Cardiac muscle cell (in vitro differentiated cells and primary cell): Measurements from ENCODE around the gene RALGPS2. TPM values are rescaled to one million over a fixed set of nuclear protein-coding genes. Genes with fewer than 3 reads are reported as not detected.

Experiments
- DNase-seq, 2 donors: peaks; one replicate each; pipeline versions ENCODE4 v3.0.0 to v3.0.0-alpha.2; 2010 to 2017; ENCODE audit warnings: low read depth in 1 of 2, low spot score in 1 of 2
- H3K27ac ChIP-seq: fragments of 200-600 bp; sonication (generic); 2 replicates; pipeline ENCODE4 v1.5.1; 2016
- H3K27me3 ChIP-seq: fragments of 200-600 bp; sonication (generic); 2 replicates; pipeline ENCODE4 v1.6.0; 2016; ENCODE audit warnings: control low read depth
- H3K36me3 ChIP-seq: fragments of 200-600 bp; sonication (generic); 2 replicates; pipeline ENCODE4 v1.5.1; 2016; ENCODE audit warnings: control low read depth
- H3K4me1 ChIP-seq: fragments of 200-600 bp; sonication (generic); 2 replicates; pipeline ENCODE4 v1.8.1; 2017; ENCODE audit warnings: low read depth, mild to moderate bottlenecking, mixed run types
- H3K4me3 ChIP-seq: fragments of 200-600 bp; sonication (generic); 2 replicates; pipeline ENCODE4 v1.5.1; 2016; ENCODE audit warnings: mild to moderate bottlenecking
- H3K9me3 ChIP-seq: fragments of 200-600 bp; sonication (generic); 2 replicates; pipeline ENCODE4 v1.5.1; 2017; ENCODE audit warnings: low read depth, mild to moderate bottlenecking, control low read depth
- polyA plus RNA-seq: library from polyadenylated mRNA; unstranded; fragments of >200 nt; fragmentation: Nextera tagmentation; extraction: Ambion mirVana; gene quantifications from 2 replicates; pipeline ENCODE4 v1.2.1, GENCODE V29; 2016
- total RNA-seq: library from RNA; depleted of rRNA; stranded (reverse); fragments of >200 nt; gene quantifications from 2 replicates; pipeline ENCODE4 v1.2.3, GENCODE V29; 2016
- TF ChIP-seq, protein P1 (sequence below): IDR thresholded peaks from 2 replicates; pipeline ENCODE4 v1.5.1; 2012; ENCODE audit warnings: low read depth, mild to moderate bottlenecking, low read length

Gene RALGPS2
- total and polyA plus RNA-seq, 2 experiments from 2014 or later, result 10.3 to 27.3 TPM

DNA sequence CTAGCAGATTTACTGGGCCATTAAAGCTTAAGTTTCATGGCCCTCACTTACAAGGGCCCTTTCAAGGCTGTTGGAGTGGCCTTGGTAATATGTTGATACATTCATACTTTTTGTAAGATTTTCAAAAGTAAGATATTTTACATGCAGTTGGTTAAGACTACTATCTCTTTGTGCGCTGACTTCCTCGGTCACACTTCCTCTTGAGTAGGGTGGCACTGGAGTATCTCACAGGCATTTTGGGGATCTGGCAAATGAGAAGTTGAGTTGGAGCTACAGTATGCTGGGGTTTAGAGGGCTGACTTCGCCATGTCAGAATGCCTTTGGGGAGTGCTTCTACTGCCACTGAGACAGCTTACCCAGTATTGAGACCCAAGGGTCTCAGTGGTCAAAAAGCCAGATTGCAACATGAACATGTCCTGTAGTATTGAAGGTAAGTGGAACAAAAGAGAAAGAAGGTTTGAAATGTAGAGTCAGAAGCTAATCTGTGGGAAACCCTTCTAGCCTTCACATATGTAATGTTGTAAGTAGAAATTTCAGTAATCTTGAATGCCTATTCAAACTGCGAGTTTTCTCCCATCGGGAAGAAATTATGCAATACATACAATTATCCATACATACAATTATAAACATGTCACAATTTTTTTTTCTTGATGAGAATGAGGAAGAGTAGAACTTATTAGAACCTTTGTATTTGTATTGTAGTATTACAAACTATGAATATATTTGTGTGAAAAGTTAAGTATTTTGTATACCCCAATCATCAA lies 32.3 kb upstream of the RALGPS2 start:
- no peaks in the 10 kb centered on the region for H3K27me3 ChIP-seq
- no peak for DNase-seq
- no peak overlapping the region for H3K4me3 ChIP-seq
- no peak overlapping the region for H3K27ac ChIP-seq
- TF ChIP-seq, protein P1, sequence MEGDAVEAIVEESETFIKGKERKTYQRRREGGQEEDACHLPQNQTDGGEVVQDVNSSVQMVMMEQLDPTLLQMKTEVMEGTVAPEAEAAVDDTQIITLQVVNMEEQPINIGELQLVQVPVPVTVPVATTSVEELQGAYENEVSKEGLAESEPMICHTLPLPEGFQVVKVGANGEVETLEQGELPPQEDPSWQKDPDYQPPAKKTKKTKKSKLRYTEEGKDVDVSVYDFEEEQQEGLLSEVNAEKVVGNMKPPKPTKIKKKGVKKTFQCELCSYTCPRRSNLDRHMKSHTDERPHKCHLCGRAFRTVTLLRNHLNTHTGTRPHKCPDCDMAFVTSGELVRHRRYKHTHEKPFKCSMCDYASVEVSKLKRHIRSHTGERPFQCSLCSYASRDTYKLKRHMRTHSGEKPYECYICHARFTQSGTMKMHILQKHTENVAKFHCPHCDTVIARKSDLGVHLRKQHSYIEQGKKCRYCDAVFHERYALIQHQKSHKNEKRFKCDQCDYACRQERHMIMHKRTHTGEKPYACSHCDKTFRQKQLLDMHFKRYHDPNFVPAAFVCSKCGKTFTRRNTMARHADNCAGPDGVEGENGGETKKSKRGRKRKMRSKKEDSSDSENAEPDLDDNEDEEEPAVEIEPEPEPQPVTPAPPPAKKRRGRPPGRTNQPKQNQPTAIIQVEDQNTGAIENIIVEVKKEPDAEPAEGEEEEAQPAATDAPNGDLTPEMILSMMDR, result no peak
- H3K4me1 ChIP-seq, result no peaks in the 10 kb centered on the region
- H3K36me3 ChIP-seq, result no peaks in the 10 kb centered on the region
- no peaks in the 10 kb centered on the region for H3K9me3 ChIP-seq

DNA sequence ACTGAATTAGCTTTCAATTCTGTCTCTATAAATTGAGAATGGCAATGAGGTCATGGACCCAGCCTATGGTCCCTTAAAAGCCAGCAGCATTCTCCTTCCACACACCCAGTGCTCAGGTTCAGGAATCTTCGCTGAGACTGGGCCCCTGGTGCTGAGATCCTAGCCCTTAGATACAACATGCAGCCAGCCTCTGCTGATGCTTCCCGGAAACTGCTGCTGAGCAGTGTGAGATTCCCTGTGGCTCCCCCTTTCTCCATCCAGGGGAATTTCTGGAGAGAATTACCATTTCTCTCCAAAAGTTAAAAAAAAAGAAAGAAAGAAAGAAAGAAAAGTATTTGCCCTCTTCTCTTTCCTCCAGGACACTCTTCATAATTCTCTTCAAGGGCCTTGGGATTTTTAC lies 31.7 kb upstream of the RALGPS2 start:
- no peaks in the 10 kb centered on the region for H3K4me1 ChIP-seq
- H3K36me3 ChIP-seq, result no peaks in the 10 kb centered on the region
- TF ChIP-seq, protein P1, result peak; percentile 22
- peak in 1 of 2 donors; percentile 37 for DNase-seq
- no peaks in the 10 kb centered on the region for H3K27me3 ChIP-seq
- no peaks in the 10 kb centered on the region for H3K9me3 ChIP-seq
- H3K4me3 ChIP-seq, result no peak overlapping the region
- no peak overlapping the region for H3K27ac ChIP-seq

DNA sequence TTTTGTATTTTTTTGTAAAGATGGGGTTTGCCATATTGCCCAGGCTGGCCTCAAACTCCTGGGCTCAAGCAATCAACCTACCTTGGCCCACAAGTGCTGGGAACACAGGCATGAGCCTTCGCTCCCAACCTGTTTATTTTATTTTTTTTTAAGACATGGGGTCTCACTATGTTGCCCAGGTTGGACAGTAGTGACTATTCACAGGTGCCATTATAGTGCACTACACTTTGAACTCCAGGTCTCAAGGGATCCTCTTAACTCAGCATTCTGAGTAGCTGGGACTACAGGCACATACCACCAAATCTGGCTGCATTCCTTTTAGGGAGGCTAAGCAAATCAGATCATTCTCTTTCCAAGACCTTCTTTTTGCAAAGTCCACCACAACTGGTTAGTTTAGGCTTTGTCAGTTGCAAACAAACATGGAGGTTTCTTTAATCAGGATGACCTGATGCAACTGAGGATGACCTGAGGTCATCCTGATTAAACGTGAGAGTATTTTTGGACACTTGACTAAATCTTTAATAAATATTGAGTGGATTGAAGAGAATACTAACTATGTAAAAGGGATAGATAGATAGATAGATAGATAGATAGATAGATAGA lies 30.0 kb upstream of the RALGPS2 start:
- no peak overlapping the region for H3K4me3 ChIP-seq
- H3K27ac ChIP-seq, result no peak overlapping the region
- no peaks in the 10 kb centered on the region for H3K4me1 ChIP-seq
- TF ChIP-seq, protein P1, result no peak
- no peaks in the 10 kb centered on the region for H3K27me3 ChIP-seq
- H3K9me3 ChIP-seq, result no peaks in the 10 kb centered on the region
- peak in 1 of 2 donors; percentile 36 for DNase-seq
- no peaks in the 10 kb centered on the region for H3K36me3 ChIP-seq

DNA sequence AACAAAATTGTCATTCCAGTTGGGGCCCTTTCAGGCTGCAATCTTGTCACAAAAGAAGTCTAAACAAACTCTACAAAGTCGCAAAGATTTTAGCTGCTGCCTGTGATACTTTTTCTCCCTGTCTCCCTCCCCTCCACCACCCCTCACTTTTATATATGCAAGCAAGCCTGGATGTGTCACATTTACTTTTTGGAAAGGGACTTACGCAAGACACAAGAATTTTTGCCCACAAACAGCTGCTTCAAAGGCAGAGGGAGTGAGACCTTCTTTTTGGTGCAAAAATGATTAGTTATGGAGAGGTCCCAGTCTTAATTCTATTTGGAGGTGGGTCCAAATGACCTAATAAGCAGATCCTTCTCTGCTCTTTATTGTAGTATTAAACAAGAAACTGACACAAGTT lies 22.9 kb upstream of the RALGPS2 start:
- DNase-seq, result peak in 1 of 2 donors; percentile 77
- no peaks in the 10 kb centered on the region for H3K36me3 ChIP-seq
- H3K9me3 ChIP-seq, result no peaks in the 10 kb centered on the region
- H3K27me3 ChIP-seq, result no peaks in the 10 kb centered on the region
- no peaks in the 10 kb centered on the region for H3K4me1 ChIP-seq
- TF ChIP-seq, protein P1, result no peak
- H3K27ac ChIP-seq, result no peak overlapping the region
- H3K4me3 ChIP-seq, result no peak overlapping the region

DNA sequence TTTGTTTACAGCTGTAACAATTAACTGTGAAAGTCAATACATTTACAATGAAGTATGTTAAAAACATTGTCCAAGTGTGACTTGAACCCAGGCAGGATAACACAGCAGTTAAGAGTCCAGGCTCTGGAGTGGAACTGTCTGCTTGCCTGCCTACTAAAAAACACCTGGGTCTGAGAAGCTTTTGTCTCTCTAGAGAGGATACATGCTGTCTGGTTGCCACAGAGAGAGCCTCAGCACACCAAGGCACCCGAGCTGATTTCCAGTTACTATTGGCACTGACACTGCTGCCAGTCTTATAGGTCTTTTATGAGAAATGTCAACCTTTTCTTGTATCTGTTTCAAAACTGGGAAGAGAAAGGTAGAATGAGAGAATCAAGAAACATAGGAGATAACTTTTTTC lies 20.2 kb upstream of the RALGPS2 start:
- H3K27me3 ChIP-seq, result no peaks in the 10 kb centered on the region
- no peak overlapping the region for H3K4me3 ChIP-seq
- DNase-seq, result no peak

More for the DNA sequence above, 20.2 kb upstream of the RALGPS2 start:
- Histone ChIP-seq H3K9me3 (no peaks in the 10 kb centered on the region), H3K36me3 (no peaks in the 10 kb centered on the region), H3K27ac (no peak overlapping the region), H3K4me1 (no peaks in the 10 kb centered on the region)
- TF ChIP-seq, protein P1, result no peak
